Bronchial epithelial cell (primary cell): Measurements from ENCODE around the gene SDR42E2. TPM values are rescaled to one million over a fixed set of nuclear protein-coding genes. Genes with fewer than 3 reads are reported as not detected.
A peak's percentile ranks its signal among the peaks of the same experiment; 100 is the strongest.

ENCODE experiments used
- DNase-seq: peaks from one replicate; pipeline ENCODE4 v3.0.0-alpha.2; 2010; ENCODE audit warnings: low read depth
- FAIRE-seq: peaks from 2 replicates; lab custom pipeline; 2011; peaks lifted over from hg19 to GRCh38; lab: Jason Lieb, UNC
- H3K27me3 ChIP-seq: 2 replicates; pipeline ENCODE4 v1.5.1; 2011; ENCODE audit warnings: low read length; ENCODE audit not compliant: control insufficient read depth, insufficient read depth
- H3K36me3 ChIP-seq: 2 replicates; pipeline ENCODE4 v1.5.1; 2011; ENCODE audit warnings: low read length; ENCODE audit not compliant: control insufficient read depth, insufficient read depth
- H3K4me3 ChIP-seq: 2 replicates; pipeline ENCODE4 v1.5.1; 2011; ENCODE audit warnings: mild to moderate bottlenecking, low read depth, low read length, control low read depth
- CTCF ChIP-seq: IDR thresholded peaks from 2 replicates; pipeline ENCODE4 v1.5.1; 2011; ENCODE audit warnings: mild to moderate bottlenecking, moderate library complexity, low read length, control low read depth, inconsistent platforms; ENCODE audit not compliant: insufficient read depth, severe bottlenecking
- total RNA-seq: library from RNA; depleted of rRNA; stranded (reverse); fragments of >200 nt; gene quantifications from 2 replicates; pipeline ENCODE4 v1.2.1, GENCODE V29; 2014

SDR42E2 gene
- total RNA-seq, 1 donor from 2014 or later: not detected

- no peak for TF ChIP-seq CTCF
- DNase-seq (no peak), FAIRE-seq (no peak)
- Histone ChIP-seq H3K36me3 (no peaks in the 10 kb centered on the region), H3K27me3 (peaks cover 2% of the 10 kb centered on the region), H3K4me3 (no peak overlapping the region)
Measured at GRCh38 chr16:22177968-22178930, 15.9 kb downstream of the SDR42E2 start.

- DNase-seq (no peak), FAIRE-seq (no peak)
- Histone ChIP-seq H3K36me3 (no peaks in the 10 kb centered on the region), H3K27me3 (peaks cover 4% of the 10 kb centered on the region), H3K4me3 (no peak overlapping the region)
- TF ChIP-seq CTCF: no peak
Measured at GRCh38 chr16:22181426-22181825, 19.1 kb downstream of the SDR42E2 start.

GRCh38 chr16:22181843-22182242 lies 19.5 kb downstream of the SDR42E2 start:
- peak; percentile 58 for FAIRE-seq

GRCh38 chr16:22183335-22183734 lies 21.0 kb downstream of the SDR42E2 start:
- Histone ChIP-seq H3K4me3 (no peak overlapping the region), H3K36me3 (no peaks in the 10 kb centered on the region), H3K27me3 (peaks cover 4% of the 10 kb centered on the region)
- no peak for TF ChIP-seq CTCF
- DNase-seq (no peak), FAIRE-seq (no peak)

More at GRCh38 chr16:22181843-22182242, 19.5 kb downstream of the SDR42E2 start:
- peaks cover 4% of the 10 kb centered on the region for H3K27me3 ChIP-seq
- no peak overlapping the region for H3K4me3 ChIP-seq
- no peaks in the 10 kb centered on the region for H3K36me3 ChIP-seq
- DNase-seq: no peak
- no peak for TF ChIP-seq CTCF

GRCh38 chr16:22183901-22184614 lies 21.8 kb downstream of the SDR42E2 start:
- DNase-seq: no peak
- H3K27me3 ChIP-seq: peaks cover 4% of the 10 kb centered on the region
- H3K36me3 ChIP-seq: no peaks in the 10 kb centered on the region
- no peak overlapping the region for H3K4me3 ChIP-seq
- TF ChIP-seq CTCF: peak; percentile 28
- no peak for FAIRE-seq
